BLaER1 treated with 17β-estradiol and CSF1 and Interleukin-3, amounts not matched to agents 10 nM and 100 nM (cell line): ENCODE measurements around the gene THAP4.
"Not testable (repeated sequence)": the region's sequence is repeated elsewhere in the genome, so short reads cannot be mapped to it uniquely, and the experiment has no call there.

ENCODE experiments used
- H3K27ac ChIP-seq, 11 experiments: shearing (Covaris generic); formaldehyde crosslinking; 2 replicates each; pipeline ENCODE4 v1.8.1; 2022
- H3K27me3 ChIP-seq, 11 experiments: shearing (Covaris generic); formaldehyde crosslinking; 2 replicates each; pipeline ENCODE4 v1.8.1; 2022
- H3K36me3 ChIP-seq, 11 experiments: shearing (Covaris generic); formaldehyde crosslinking; 2 replicates each; pipeline ENCODE4 v1.8.1; 2022
- H3K4me1 ChIP-seq, 10 experiments: shearing (Covaris generic); formaldehyde crosslinking; 2 replicates each; pipeline ENCODE4 v1.8.1; 2022
- H3K4me2 ChIP-seq, 11 experiments: shearing (Covaris generic); formaldehyde crosslinking; 2 replicates each; pipeline ENCODE4 v1.8.1; 2022
- H3K4me3 ChIP-seq, 10 experiments: shearing (Covaris generic); formaldehyde crosslinking; 2 replicates each; pipeline ENCODE4 v1.8.1; 2022
- H3K9ac ChIP-seq, 11 experiments: shearing (Covaris generic); formaldehyde crosslinking; 2 replicates each; pipeline ENCODE4 v1.8.1; 2022
- H3K9me3 ChIP-seq, 11 experiments: shearing (Covaris generic); formaldehyde crosslinking; replicated peaks in 1 of 11; 2 replicates each; pipeline ENCODE4 v1.8.1; 2022
- H4K20me1 ChIP-seq, 11 experiments: shearing (Covaris generic); formaldehyde crosslinking; 2 replicates each; pipeline ENCODE4 v1.8.1; 2022
- Cebpa-rat ChIP-seq, 11 experiments: shearing (Covaris generic); IDR thresholded peaks; 2 replicates each; pipeline ENCODE4 v1.8.1; 2022

THAP4 gene

DNA sequence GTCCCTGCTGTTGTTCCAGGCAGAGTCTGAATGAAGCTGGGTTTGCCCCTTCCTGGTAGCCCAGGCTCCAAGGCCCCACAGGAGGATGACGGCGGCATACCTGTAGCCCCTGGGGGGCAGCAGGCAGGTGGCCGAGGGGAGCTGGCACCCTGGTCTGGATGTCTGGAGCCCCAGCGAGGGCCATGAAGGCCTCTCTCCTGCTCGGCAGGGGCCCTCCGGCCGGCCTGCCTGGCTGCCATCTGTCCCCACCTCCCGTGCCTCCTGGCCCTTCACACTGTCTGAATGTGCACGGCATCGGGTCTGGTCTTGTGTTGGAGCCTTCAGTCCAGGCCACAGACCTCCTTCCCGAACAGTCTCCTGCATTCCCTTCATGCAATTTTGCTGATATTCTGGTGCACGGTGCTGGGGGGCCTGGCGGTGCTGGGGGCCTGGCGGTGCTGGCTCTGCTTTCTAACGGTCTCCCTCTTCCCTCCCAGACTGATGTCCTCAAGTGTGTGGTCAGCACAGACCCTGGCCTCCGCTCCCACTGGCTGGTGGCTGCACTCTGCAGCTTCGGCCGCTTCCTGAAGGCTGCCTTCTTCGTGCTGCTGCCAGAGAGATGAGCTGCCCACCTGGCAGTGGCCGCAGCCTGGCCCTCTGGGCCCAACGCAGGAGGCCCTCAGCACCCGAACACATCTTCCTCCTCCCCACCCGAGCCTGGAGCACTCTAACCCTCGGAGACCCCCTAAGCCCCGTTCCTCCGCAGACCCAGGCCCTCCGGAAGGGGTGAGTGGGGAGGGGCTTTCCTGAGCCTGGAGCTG lies 64.9 kb downstream of the THAP4 start:
- H3K27me3 ChIP-seq, result no peaks in the 10 kb centered on the region
- no peak overlapping the region for H3K4me2 ChIP-seq
- H3K9ac ChIP-seq, result no peak overlapping the region
- H3K27ac ChIP-seq, result no peak overlapping the region
- peaks cover 0 to 17% (median 0%) of the 10 kb centered on the region in 11 experiments; a peak in 5 of 22 replicates for H4K20me1 ChIP-seq
- no peak overlapping the region for H3K4me3 ChIP-seq
- no peak for TF ChIP-seq Cebpa-rat (IDR thresholded peaks at IDR 0.05)
- H3K36me3 ChIP-seq, result peaks cover 0 to 15% (median 7%) of the 10 kb centered on the region in 11 experiments; a peak in 8 of 22 replicates
- peaks cover 0 to 21% (median 9%) of the 10 kb centered on the region in 10 experiments; a peak in 13 of 20 replicates for H3K4me1 ChIP-seq
- no peaks in the 10 kb centered on the region; a peak in 1 of 22 replicates for H3K9me3 ChIP-seq

DNA sequence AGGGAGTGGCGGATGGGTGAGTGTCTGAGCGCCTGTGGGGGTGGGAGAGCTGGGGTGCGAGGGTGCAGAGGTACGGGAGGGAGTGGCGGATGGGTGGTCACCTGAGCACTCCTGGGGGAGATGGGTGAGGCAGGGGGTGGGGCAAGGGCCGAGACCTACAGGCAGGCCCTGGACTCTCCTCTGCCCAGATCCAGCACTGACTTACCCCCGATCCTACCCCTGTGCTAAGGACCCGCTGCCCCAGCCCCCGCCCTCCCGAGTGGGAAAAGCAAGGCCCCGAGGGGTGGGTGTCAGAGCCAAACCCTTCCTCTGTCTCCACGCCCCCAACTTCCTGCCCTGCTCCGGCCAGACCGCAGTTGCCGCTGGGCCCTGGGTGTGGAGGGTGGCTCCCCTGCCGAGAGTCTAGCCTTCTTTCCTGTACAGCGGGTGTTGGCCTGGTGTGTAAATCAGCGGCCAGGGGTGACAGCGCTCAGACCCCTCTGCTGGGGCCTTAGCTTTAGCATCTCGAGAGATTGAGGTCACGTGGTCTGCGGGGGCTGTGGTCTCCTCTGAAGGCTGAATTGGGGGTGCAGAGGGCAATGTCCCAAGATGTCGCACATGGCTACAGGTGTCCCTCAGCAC lies 65.9 kb downstream of the THAP4 start:
- H3K9me3 ChIP-seq, result no peaks in the 10 kb centered on the region; a peak in 1 of 22 replicates
- no peak overlapping the region for H3K9ac ChIP-seq
- H3K4me3 ChIP-seq, result no peak overlapping the region
- no peak for TF ChIP-seq Cebpa-rat (IDR thresholded peaks at IDR 0.05)
- H3K36me3 ChIP-seq, result peaks cover 0 to 15% (median 7%) of the 10 kb centered on the region in 11 experiments; a peak in 8 of 22 replicates
- peaks cover 0 to 17% (median 0%) of the 10 kb centered on the region in 11 experiments; a peak in 4 of 22 replicates for H4K20me1 ChIP-seq
- no peak overlapping the region for H3K4me2 ChIP-seq
- no peak overlapping the region for H3K27ac ChIP-seq
- H3K4me1 ChIP-seq, result peaks cover 0 to 12% (median 0%) of the 10 kb centered on the region in 10 experiments; a peak in 3 of 20 replicates
- no peaks in the 10 kb centered on the region for H3K27me3 ChIP-seq

DNA sequence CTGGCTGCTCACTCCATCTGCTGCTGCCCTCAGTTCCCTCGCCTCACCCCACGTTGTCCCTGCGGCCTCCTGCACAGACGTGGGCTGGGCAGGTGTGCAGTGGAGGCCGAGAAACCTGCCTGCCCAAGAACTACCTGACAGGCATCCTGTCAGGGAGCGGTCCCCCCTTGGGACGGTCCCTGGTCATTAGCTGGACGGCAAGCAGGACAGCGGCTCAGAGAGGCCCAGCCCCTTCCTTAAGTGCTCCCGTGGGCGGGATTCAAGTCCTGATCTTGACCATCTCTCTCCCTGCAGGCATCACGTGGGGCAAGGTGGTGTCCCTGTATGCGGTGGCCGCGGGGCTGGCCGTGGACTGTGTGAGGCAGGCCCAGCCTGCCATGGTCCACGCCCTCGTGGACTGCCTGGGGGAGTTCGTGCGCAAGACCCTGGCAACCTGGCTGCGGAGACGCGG lies 67.1 kb downstream of the THAP4 start:
- Histone ChIP-seq H3K4me2 (no peak overlapping the region), H4K20me1 (peaks cover 0 to 17% (median 0%) of the 10 kb centered on the region in 11 experiments; a peak in 4 of 22 replicates), H3K4me1 (peaks cover 0 to 15% (median 5%) of the 10 kb centered on the region in 10 experiments; a peak in 14 of 20 replicates), H3K9ac (no peak overlapping the region), H3K27ac (no peak overlapping the region), H3K36me3 (peaks cover 0 to 8% (median 4%) of the 10 kb centered on the region in 11 experiments; a peak in 7 of 22 replicates), H3K4me3 (no peak overlapping the region), H3K9me3 (no peaks in the 10 kb centered on the region; a peak in 1 of 22 replicates), H3K27me3 (no peaks in the 10 kb centered on the region)
- no peak for TF ChIP-seq Cebpa-rat (IDR thresholded peaks at IDR 0.05)

DNA sequence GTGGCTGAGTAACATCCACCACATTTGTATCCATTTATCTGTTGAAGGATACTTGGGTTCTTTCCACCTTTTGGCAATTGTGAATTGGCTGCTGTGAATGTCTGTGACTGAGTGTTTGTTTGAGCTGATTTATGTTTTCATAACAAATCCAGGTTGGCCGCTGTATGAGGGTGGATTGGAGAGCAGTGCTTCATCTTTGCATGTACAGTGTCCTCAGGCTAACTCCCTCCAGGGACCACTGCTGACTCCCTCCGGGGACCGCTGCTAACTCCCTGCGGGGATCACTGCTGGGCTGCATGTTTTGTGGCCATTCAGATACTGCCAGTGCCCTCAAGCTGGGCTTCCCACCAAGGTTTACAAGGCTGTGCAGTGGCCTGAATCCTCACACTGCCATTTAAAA lies 68.2 kb downstream of the THAP4 start:
- Histone ChIP-seq H4K20me1 (peaks cover 0 to 15% (median 0%) of the 10 kb centered on the region in 11 experiments; a peak in 4 of 22 replicates), H3K9me3 (no peaks in the 10 kb centered on the region; a peak in 1 of 22 replicates), H3K9ac (no peak overlapping the region), H3K27ac (no peak overlapping the region), H3K4me3 (no peak overlapping the region), H3K4me1 (peaks cover 0 to 26% (median 15%) of the 10 kb centered on the region in 10 experiments; a peak in 15 of 20 replicates), H3K36me3 (peaks cover 0 to 4% (median 0%) of the 10 kb centered on the region in 11 experiments; a peak in 3 of 22 replicates), H3K27me3 (no peaks in the 10 kb centered on the region), H3K4me2 (no peak overlapping the region; a peak in 1 of 22 replicates)
- TF ChIP-seq Cebpa-rat (IDR thresholded peaks at IDR 0.05), result no peak

DNA sequence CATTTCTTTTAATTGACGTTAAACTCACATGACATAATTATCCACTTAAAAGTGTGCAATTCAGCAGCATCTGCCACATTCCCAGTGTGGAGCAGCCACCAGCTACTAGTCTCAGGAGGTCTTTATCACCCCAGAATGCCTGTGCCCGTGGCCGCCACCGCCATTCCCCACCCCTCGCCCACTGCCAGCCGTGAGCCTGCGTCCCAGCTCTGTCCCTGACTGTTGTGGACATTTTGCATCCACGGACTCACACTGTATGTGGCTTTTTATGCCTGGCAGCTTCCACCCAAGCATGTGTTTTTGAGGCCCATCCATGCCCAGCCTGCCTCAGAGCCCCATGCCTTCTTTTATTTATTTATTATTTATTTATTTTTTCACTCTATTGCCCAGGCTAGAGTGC lies 69.2 kb downstream of the THAP4 start:
- Histone ChIP-seq H3K4me3 (no peak overlapping the region), H3K27ac (no peak overlapping the region), H3K9ac (no peak overlapping the region), H3K36me3 (peaks cover 0 to 4% (median 0%) of the 10 kb centered on the region in 11 experiments; a peak in 3 of 22 replicates), H3K4me1 (peaks cover 3 to 35% (median 20%) of the 10 kb centered on the region in 10 experiments; a peak in 18 of 20 replicates), H4K20me1 (peaks cover 0 to 24% (median 0%) of the 10 kb centered on the region in 11 experiments; a peak in 3 of 22 replicates), H3K27me3 (no peaks in the 10 kb centered on the region), H3K9me3 (no peaks in the 10 kb centered on the region; a peak in 1 of 22 replicates), H3K4me2 (no peak overlapping the region)
- no peak for TF ChIP-seq Cebpa-rat (IDR thresholded peaks at IDR 0.05)

DNA sequence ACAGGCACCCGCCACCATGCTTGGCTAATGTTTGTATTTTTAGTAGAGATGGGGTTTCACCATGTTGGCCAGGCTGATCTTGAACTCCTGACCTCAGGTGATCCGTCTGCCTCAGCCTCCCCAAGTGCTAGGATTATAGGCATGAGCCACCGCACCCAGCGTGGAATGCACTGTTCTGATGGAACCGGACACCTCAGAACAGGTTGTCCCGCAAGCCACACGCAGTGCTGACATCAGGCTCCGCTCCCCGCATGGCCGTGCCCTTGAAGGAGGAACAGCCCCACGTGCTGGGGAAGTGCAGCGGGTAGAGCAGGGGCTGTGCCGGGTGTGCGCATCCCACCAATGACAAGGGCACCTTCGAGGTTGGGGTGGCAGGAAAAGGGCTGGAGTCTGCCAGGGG lies 69.7 kb downstream of the THAP4 start:
- Histone ChIP-seq H4K20me1 (peaks cover 0 to 28% (median 0%) of the 10 kb centered on the region in 11 experiments; a peak in 3 of 22 replicates), H3K4me1 (peaks cover 8 to 40% (median 23%) of the 10 kb centered on the region in 10 experiments; a peak in 18 of 20 replicates)
- H3K36me3 ChIP-seq, H3K4me3 ChIP-seq, H3K9me3 ChIP-seq, H3K27ac ChIP-seq, H3K4me2 ChIP-seq, H3K27me3 ChIP-seq, H3K9ac ChIP-seq: not testable (repeated sequence)

DNA sequence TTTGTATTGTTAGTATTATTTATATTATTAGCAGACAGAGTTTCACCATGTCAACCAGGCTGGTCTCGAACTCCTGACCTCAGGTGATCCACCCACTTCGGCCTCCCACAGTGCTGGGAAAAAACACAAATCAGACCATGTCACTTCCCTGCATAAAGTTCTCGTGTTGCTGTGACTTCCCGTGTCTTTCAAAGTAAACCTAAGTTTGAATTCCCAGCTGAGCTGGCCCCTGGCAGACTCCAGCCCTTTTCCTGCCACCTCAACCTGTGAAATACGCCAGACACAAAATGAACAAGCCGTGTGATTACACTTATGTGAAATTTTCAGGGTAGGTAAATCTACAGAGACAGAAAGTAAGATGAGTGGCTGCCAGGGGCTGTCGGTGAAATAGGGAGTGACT lies 70.5 kb downstream of the THAP4 start:
- peaks cover 0 to 2% (median 0%) of the 10 kb centered on the region in 11 experiments; a peak in 3 of 22 replicates for H3K36me3 ChIP-seq
- peaks cover 8 to 44% (median 26%) of the 10 kb centered on the region in 10 experiments; a peak in 18 of 20 replicates for H3K4me1 ChIP-seq
- TF ChIP-seq Cebpa-rat (IDR thresholded peaks at IDR 0.05), result no peak
- H3K4me3 ChIP-seq, result no peak overlapping the region
- no peak overlapping the region for H3K27ac ChIP-seq
- no peaks in the 10 kb centered on the region; a peak in 1 of 22 replicates for H3K9me3 ChIP-seq
- no peaks in the 10 kb centered on the region for H3K27me3 ChIP-seq
- no peak overlapping the region for H3K4me2 ChIP-seq
- no peak overlapping the region for H3K9ac ChIP-seq
- H4K20me1 ChIP-seq, result peaks cover 0 to 23% (median 0%) of the 10 kb centered on the region in 11 experiments; a peak in 3 of 22 replicates

DNA sequence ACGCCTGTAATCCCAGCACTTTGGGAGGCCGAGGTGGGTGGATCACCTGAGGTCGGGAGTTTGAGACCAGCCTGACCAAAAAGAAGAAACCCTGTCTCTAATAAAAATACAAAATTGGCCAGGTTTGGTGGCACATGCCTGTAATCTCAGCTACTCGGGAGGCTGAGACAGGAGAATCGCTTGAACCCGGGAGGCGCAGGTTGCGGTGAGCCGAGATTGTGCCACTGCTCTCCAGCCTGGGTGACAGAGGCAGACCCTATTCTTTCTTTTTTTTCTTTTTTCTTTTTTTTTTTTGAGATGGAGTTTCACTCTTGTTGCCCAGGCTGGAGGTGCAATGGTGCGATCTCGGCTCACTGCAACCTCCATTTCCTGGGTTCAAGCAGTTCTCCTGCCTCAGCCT lies 70.9 kb downstream of the THAP4 start:
- H3K36me3 ChIP-seq, H3K9ac ChIP-seq, H3K9me3 ChIP-seq, H3K27ac ChIP-seq, H3K27me3 ChIP-seq, H3K4me3 ChIP-seq, H3K4me2 ChIP-seq: not testable (repeated sequence)
- H3K4me1 ChIP-seq, result peaks cover 8 to 44% (median 26%) of the 10 kb centered on the region in 10 experiments; a peak in 18 of 20 replicates
- H4K20me1 ChIP-seq, result peaks cover 0 to 22% (median 0%) of the 10 kb centered on the region in 11 experiments; a peak in 3 of 22 replicates

DNA sequence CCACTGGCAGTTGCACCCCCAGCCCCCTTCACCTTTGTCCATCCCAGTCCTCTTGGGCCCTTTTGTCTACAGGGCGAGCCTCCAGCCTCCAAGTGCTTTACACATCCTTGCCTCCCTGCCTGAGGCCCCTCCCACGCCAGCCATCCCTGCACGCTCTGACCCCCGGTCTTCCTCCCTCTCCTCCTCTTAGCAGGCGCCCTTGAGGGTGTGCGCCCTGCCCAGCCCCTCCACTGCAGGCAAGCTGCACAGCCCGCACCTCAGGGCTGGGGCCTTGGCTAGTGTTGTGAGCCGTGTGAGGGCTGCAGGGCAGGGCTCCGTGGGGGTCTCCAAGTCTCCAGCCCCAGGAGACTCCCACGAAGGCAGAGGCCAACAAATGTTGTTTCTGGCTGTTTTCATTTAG lies 71.5 kb downstream of the THAP4 start:
- no peak overlapping the region for H3K27ac ChIP-seq
- no peaks in the 10 kb centered on the region for H3K36me3 ChIP-seq
- H3K4me2 ChIP-seq, result peak overlapping the region in 3 of 11 experiments; percentile 50 to 58 (median 52); a peak in 4 of 22 replicates
- H3K9ac ChIP-seq, result no peak overlapping the region
- peaks cover 8 to 44% (median 26%) of the 10 kb centered on the region in 10 experiments; a peak in 18 of 20 replicates for H3K4me1 ChIP-seq
- TF ChIP-seq Cebpa-rat (IDR thresholded peaks at IDR 0.05), result no peak
- peaks cover 0 to 22% (median 0%) of the 10 kb centered on the region in 11 experiments; a peak in 3 of 22 replicates for H4K20me1 ChIP-seq
- H3K9me3 ChIP-seq, result peaks cover 0 to under 1% (median 0%) of the 10 kb centered on the region in 11 experiments; a peak in 2 of 22 replicates
- H3K27me3 ChIP-seq, result peaks cover 3 to 8% (median 6%) of the 10 kb centered on the region in 11 experiments; a peak in 21 of 22 replicates
- H3K4me3 ChIP-seq, result no peak overlapping the region
